Left cardiac atrium (tissue), 4 donors: ENCODE results near the gene RPUSD3. TPM values are rescaled to one million over a fixed set of nuclear protein-coding genes. Genes with fewer than 3 reads are reported as not detected.
"Not testable (repeated sequence)": the region's sequence is repeated elsewhere in the genome, so short reads cannot be mapped to it uniquely, and the experiment has no call there.

Source experiments
- ATAC-seq, 2 donors: fragments of 200-7000 bp; cut with Tn5 transposase; one replicate each; pipeline ENCODE4 v1.9.1; 2020; ENCODE audit warnings: mild to moderate bottlenecking in 2 of 2, moderate library complexity in 2 of 2
- DNase-seq: peaks from one replicate; pipeline ENCODE4 v3.0.0-alpha.2; 2020
- intact Hi-C, 2 donors: fragments of 100-400 bp; cut with DNase I; formaldehyde crosslinking; loops; one replicate each; pipeline versions ENCODE4 v1.14.1 to v1.15.1; 2022 to 2023
- long read RNA-seq: library from polyadenylated mRNA; unstranded; transcript quantifications from one replicate; pipeline ENCODE4 v2.0.0, GENCODE V29; 2021
- total RNA-seq, 2 donors: library from RNA; stranded (reverse); fragmentation: NEBNext Ultra II Directional; extraction: Animal tissue kit (Norgen Biotek cat#: 25700); gene quantifications; one replicate each; pipeline ENCODE4 v1.2.1, GENCODE V29; 2021
- donor health status: DM: no; HTN: yes; CAD: no.
- donor health status: DM: no; HTN: yes; CAD: no; lungs with severe emphysema.
- donor health status: DM: yes; HTN: yes; CAD: no.
- donor health status: Dilated cardiomyopathy.

RPUSD3 gene
- 10 to 100 TPM; 26.2 to 36.3 TPM for total RNA-seq
- long read RNA-seq, transcript RPUSD3-201 (9 exons, 1,225 nt) = major isoform, 34 of 52 reads
- long read RNA-seq, transcript RPUSD3-216 (4 exons, 2,491 nt) = minor isoform, 6 of 52 reads
- long read RNA-seq, partial matches to known transcripts = 3 of 52 reads
- long read RNA-seq, other reads (novel, unspliced or antisense) = 9 of 52 reads

- ATAC-seq = peak; percentile 99
- peak; percentile 98 for DNase-seq
- intact Hi-C loops = no loop called here
Observed at GRCh38 chr3:9843715-9844438, at the start of gene RPUSD3. TSS of gene RPUSD3 (minus strand) at chr3:9844008. CDS start at chr3:9843990, 18 bp downstream.

DNA sequence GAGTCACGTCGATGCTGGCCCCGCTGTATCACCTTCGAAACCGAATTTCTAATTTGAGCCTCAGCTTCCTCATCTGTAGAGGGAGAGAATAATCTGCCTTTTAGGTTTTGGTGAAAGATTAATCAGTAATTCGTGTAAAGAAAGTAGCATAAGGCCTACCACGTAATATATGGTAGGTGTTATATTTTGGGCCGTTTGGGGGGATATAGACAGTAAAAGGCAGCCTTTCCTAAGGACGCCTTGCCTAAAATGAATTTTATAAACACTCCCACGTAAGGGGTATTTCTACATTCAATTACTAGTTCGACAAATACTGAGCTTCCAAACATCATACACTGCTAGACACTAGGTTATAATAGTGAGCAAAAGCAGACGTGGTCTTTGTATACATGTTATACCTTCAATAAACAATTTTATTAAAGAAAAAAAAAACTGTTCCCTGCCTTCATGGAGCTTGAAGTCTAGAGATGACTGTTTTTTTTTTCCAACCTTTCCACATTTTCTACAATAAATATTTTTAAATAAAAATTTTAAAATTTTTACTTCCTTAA lies 47.3 kb upstream of the RPUSD3 start:
- ATAC-seq = no peak
- no peak for DNase-seq
- intact Hi-C loops = no loop called here

- intact Hi-C loops = no loop called here
- DNase-seq (peak; percentile 91), ATAC-seq (peak; percentile 97 to 98)
Observed at GRCh38 chr3:9890249-9891071, 46.7 kb upstream of the RPUSD3 start, which contains the start of gene JAGN1. TSS of gene JAGN1 (plus strand) at chr3:9890610. CDS start at chr3:9890723, 113 bp downstream.

- ATAC-seq = no peak
- no peak for DNase-seq
- intact Hi-C loops = no loop called here
Observed at GRCh38 chr3:9889405-9889804, 45.6 kb upstream of the RPUSD3 start.

DNA sequence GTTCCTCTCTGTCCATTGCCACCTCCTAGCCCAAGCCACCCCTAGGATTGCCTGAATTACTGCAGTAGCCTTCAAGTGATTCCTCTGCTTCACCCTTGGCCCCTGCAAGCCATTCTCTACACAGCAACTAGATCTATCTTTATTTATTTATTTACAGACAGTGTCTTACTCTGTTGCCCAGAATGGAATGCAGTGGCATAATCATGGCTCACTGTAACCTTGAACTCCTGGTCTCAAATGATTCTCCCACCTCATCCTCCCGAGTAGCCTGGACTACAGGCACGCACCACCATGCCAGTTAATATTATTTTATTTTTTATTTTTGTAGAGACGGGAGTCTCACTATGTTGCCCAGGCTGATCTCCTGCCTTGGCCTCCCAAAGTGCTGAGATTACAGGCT lies 44.7 kb upstream of the RPUSD3 start:
- DNase-seq (no peak), ATAC-seq (no peak)
- intact Hi-C loops = no loop called here

DNA sequence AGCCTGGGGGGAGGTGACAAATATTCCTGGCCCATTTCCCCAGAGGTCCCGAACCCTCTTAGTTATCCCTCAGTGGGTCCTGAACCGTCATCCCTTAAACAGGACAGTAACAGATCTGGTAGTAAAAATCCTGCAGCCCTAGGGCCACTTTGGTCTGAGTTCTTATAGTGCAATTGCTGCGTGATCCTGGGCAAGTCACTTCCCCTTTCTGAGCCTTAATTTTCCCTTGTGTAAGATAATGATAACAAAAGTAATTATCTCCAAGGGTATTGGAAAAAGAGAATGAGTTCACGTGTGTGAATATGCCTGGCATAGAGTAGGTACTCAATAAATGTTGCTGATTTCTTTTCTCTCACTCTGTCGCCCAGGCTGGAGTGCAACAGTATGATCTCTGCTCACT lies 43.7 kb upstream of the RPUSD3 start:
- DNase-seq (no peak), ATAC-seq (no peak)
- intact Hi-C loops = no loop called here

- DNase-seq (no peak), ATAC-seq (no peak)
- intact Hi-C loops = no loop called here
Observed at GRCh38 chr3:9886328-9886727, 42.5 kb upstream of the RPUSD3 start.

GRCh38 chr3:9884555-9885165 lies 40.9 kb upstream of the RPUSD3 start:
- intact Hi-C loops = no loop called here
- DNase-seq (no peak), ATAC-seq (peak in 1 of 2 donors; percentile 93)

DNA sequence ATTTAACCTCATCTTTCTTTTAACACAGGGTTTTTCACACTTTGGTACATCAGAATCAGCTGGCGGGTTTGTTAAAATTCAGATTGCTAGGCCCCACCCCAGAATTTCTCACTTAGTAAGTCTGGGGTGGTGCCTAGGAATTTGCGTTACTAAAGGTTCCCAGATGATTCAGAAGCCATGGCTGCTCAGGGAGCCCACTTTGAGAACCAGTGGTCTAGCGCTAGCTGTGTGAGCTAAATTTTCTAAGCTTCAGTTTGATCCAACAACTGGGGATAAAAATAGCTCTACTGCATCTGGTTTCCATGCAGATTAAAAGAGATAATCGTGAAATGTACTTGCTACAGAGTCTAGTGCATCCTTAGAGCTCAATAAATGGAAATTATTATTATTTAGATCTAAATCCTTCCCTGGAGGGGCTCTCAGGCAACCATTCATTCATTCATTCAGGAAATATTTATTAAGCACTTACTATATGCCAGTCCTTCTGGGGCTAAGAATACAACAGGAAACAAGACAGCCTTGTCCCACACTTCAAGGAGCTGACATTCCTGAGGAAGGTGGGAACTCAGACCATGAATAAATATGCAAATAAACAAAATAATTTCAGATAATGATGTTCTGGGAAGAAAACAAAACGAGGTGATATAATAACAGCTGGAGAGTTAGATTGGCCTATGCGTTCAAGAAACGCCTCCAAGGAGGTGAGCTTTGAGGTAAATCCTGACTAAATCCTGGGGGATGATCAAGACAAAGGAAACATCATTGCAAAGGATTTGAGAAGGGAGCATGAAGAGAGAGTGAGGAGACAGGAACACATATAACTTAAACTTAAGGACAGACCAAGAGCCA lies 40.1 kb upstream of the RPUSD3 start:
- ATAC-seq (no peak), DNase-seq (no peak)
- intact Hi-C loops = no loop called here

DNA sequence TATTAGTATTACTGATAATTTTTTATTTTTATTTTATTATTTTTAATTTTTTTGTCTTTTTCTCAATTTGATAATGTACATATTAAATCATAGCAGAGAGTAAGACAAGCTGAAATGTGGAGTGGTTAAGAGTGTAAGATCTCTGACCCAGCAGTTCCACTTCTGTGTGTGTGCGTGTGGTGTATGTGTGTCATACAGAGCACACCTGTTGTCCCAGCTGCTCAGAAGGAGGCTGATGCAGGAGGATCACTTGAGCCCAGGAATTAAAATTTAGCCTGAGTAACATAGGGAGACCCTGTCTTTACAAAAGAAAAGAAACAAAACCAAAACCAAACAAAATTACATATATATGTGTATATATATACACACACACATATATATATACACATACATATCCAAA lies 37.6 kb upstream of the RPUSD3 start:
- DNase-seq (no peak), ATAC-seq (no peak)
- intact Hi-C loops = no loop called here

DNA sequence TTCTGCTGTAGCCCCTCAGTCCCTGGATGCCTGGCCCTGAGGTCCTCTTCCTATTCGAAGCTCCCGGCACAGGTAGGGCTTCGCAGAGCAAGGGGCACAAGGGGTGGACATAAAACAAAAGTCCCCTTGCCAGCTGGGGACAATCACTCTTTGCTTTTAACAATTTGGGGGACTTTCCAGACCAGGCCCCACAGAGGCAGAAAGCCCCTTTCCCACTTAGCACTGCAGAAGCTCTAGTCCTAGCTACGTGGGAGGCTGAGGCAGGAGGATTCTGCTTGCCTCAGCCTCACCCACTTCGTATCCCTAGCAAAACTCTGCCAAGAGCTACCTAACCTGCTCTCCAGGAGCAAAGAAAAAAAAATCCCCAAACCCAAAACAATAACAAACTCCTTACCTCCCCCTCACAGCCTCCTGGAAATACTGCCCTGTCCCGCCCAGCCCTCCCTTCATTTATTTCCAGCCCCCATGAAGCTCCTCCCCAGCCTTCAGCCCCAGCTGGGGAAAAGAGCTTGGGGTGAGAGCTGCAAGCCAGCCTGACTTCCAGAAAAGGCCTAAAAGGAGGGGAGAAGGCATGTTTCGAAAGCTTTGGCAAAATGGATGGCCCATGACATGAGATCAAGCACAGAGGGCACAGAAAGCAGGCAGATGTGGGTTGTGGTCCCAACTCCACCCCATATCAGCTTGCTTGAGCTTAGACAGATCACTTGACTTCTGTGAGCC lies 36.2 kb upstream of the RPUSD3 start, which contains the start of gene CIDEC:
CIDEC (minus strand) TSS at position 424 of the 720 bp plus-strand sequence. CDS start 1,767 bp downstream, outside the sequence.
- intact Hi-C loops = no loop called here
- peak in 1 of 2 donors; percentile 59 for ATAC-seq
- no peak for DNase-seq

DNA sequence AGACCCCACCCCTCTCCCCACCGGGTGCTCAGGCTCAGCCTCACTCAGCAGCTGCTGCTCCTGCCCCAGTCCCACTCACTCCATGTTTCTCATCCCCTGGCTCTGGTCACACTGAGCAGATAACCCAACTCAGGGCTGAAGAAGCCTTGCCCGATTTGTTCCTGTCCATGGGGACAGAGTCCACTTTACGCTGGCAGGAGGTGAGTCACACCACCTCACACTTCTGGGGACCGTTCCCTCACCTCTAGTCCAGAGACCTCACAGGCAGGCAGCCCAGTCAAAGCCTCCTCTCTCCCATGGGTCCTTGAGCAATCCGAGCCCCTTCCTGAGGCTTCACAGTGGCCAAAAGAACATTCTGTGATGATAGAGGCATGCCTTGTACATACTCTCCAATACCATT lies 34.9 kb upstream of the RPUSD3 start:
- DNase-seq (no peak), ATAC-seq (peak in 1 of 2 donors; percentile 83)
- intact Hi-C loops = no loop called here

GRCh38 chr3:9876991-9877390 lies 33.2 kb upstream of the RPUSD3 start:
- ATAC-seq (no peak), DNase-seq (no peak)
- intact Hi-C loops = no loop called here

DNA sequence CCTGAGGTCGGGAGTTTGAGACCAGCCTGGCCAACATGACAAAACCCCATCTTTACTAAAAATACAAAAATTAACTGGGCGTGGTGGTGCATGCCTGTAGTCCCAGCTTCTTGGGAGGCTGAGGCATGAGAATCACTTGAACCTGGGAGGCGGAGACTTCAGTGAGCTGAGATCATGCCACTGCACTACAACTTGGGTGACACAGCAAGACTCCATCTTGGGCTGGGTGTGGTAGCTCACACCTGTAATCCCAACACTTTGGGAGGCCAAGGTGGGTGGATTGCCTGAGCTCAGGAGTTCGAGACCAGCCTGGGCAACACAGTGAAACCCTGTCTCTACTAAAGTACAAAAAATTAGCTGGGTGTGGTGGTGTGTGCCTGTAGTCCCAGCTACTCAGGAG lies 32.4 kb upstream of the RPUSD3 start:
- intact Hi-C loops, ATAC-seq, DNase-seq: not testable (repeated sequence)

GRCh38 chr3:9875448-9875847 lies 31.6 kb upstream of the RPUSD3 start:
- intact Hi-C loops = no loop called here
- ATAC-seq (no peak), DNase-seq (no peak)

- DNase-seq, ATAC-seq, intact Hi-C loops: not testable (repeated sequence)
Observed at GRCh38 chr3:9872067-9872466, 28.3 kb upstream of the RPUSD3 start.

GRCh38 chr3:9870978-9871377 lies 27.2 kb upstream of the RPUSD3 start:
- intact Hi-C loops = no loop called here
- ATAC-seq = no peak

DNA sequence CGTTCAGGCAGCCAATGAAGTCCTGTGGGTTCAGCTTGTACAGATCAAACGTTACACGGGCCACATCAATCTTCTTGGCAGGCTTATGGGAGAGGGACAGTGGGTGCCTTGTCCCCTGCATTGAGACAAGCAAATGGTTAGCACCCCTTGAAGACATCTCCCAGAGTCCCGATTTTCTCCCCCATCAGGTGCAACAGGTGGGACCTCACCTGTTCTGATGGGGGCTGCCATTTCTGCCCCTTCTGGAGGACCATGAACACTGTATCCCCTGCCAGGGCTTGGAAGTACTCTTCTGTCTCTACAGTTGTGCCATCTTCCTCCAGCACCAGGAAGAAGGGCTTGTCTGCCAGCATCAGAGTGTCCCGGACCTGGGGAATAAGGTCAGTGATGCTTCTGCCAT lies 26.1 kb upstream of the RPUSD3 start:
- no peak for ATAC-seq
- intact Hi-C loops = no loop called here
- DNase-seq = no peak

More at GRCh38 chr3:9870978-9871377, 27.2 kb upstream of the RPUSD3 start:
- DNase-seq = no peak
